GM18858 (cell line): ENCODE measurements around the gene IRGQ.

Experiments used
- ATAC-seq: cut with Tn5 transposase; IDR thresholded peaks from one replicate; pipeline ENCODE4 v1.9.1; 2021; ENCODE audit not compliant: unreplicated experiment

The IRGQ gene

DNA sequence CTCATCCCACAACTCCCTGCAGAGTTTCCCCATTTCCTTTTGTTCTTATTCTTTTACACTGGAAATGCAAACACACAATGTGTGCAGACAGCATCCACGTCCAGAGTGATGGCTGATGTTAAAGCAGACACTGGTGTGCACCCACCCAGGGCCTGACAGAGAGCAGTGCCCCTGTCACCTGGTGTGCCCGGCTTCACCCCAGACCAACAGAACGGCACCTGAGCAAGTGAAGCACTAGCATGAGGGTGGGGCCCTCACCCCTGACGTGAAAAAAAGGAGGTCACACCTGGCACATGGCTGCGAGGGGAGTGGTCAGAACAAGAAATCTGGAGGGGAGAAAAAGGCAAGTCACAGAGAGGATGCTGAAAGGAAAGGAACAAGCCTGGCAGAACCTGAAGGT, 50.7 kb downstream of the IRGQ start:
- ATAC-seq: no peak

- no peak for ATAC-seq
Measured at GRCh38 chr19:43544077-43544476, 51.9 kb downstream of the IRGQ start.

DNA sequence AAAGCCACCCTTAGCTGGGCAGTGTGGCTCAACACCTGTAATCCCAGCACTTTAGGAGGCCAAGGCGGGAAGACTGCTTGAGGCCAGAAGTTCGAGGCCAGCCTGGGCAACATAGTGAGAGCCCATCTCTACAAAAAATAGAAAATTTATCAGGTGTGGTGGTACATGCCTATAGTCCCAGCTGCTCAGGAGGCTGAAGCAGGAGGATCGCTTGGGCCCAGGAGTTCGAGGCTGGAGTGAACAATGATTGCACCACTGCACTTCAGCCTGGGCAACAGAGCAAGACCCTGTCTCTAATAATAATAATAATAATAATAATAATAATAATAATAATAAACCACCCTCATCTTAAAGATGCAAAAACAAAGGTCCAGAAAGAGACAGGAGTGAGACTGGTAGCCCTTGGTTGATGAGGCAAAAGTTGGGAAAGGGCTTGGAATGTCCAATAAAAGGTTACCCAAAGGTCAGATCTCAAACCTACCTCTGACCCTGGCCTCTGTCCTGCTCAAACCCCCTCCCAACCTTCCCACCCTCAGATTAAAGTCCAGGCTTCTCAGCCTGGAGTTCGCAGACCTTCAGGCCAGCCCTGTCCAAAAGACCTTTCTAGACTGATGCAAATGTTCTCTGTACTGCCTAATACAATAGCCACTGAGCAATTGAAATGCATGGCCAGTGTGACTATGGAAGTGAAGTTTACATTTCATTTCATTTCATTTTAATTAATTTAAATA, 53.8 kb downstream of the IRGQ start:
- no peak for ATAC-seq

GRCh38 chr19:43540381-43540780, 55.6 kb downstream of the IRGQ start:
- no peak for ATAC-seq

- no peak for ATAC-seq
Measured at GRCh38 chr19:43538922-43539321, 57.0 kb downstream of the IRGQ start.

DNA sequence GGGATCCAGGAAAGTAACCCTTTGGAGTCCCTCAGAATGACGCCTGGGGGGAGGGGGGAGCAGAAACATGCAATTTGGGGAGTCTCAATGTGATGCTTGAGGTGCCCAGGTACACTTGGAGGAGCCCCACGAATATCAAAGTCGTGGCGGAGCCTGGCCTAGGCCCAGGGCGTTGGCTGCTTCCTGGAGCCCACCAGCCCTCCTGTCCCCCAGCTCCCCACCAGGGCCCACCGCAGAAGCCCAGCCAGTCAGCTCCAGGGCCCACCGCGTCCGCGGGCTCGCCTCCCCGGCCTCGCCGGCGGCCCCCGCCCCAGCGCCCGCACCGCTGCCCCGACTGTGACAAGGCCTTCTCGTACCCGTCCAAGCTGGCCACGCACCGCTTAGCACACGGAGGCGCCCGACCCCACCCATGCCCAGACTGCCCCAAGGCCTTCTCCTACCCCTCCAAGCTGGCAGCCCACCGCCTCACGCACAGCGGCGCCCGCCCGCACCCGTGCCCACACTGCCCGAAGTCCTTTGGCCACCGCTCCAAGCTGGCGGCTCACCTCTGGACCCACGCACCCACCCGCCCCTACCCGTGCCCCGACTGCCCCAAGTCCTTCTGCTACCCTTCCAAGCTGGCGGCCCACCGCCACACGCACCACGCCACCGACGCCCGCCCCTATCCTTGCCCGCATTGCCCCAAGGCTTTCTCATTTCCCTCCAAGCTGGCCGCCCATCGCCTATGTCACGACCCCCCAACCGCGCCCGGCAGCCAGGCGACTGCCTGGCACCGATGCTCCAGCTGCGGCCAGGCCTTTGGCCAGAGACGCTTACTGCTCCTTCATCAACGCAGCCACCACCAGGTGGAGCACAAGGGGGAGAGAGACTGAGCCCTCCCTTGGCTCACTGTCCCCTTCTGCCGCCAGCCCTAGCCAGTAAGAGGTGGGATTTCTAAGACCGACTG, 60.8 kb downstream of the IRGQ start:
- no peak for ATAC-seq
